H1 (cell line): ENCODE results near the gene LCN2. TPM values are rescaled to one million over a fixed set of nuclear protein-coding genes. Genes with fewer than 3 reads are reported as not detected.

Experiments
- CTCF ChIA-PET: fragments of 300-600 bp; sonication (Branson Sonifier 250); formaldehyde crosslinking; loops from one replicate; lab custom pipeline; 2021; ENCODE audit not compliant: partially characterized antibody; lab: Charles Lee
- POLR2A ChIA-PET: fragments of 300-600 bp; sonication (Branson Sonifier 250); formaldehyde crosslinking; loops from one replicate; lab custom pipeline; 2021; ENCODE audit warnings: inconsistent platforms; ENCODE audit not compliant: partially characterized antibody; lab: Charles Lee
- DNase-seq, 2 experiments: peaks; one replicate each; pipeline versions ENCODE4 v3.0.0 to v3.0.0-alpha.2; 2010 to 2022; ENCODE audit warnings: low spot score in 2 of 2, low read depth in 1 of 2, mixed read lengths in 1 of 2
- FAIRE-seq: peaks from 2 replicates; lab custom pipeline; 2011; peaks lifted over from hg19 to GRCh38; lab: Jason Lieb, UNC
- H2AFZ ChIP-seq: 2 replicates; pipeline ENCODE4 v1.8.1; 2012; ENCODE audit warnings: low read length, inconsistent platforms
- H2AK5ac ChIP-seq: 2 replicates; pipeline ENCODE4 v1.6.1; 2013; ENCODE audit warnings: low read depth, low read length
- H2BK120ac ChIP-seq: replicated peaks from 2 replicates; pipeline ENCODE3; 2013; ENCODE audit warnings: low read depth, low read length, inconsistent platforms
- H2BK12ac ChIP-seq: 2 replicates; pipeline ENCODE4 v1.6.1; 2013; ENCODE audit warnings: low read depth, low read length
- H2BK15ac ChIP-seq: 2 replicates; pipeline ENCODE4 v1.6.1; 2013; ENCODE audit warnings: low read length
- H2BK20ac ChIP-seq: 2 replicates; pipeline ENCODE4 v1.6.1; 2013; ENCODE audit warnings: low read length
- H2BK5ac ChIP-seq: 2 replicates; pipeline ENCODE4 v1.6.1; 2013; ENCODE audit warnings: low read depth, low read length
- H3K14ac ChIP-seq: 2 replicates; pipeline ENCODE4 v1.6.1; 2013; ENCODE audit warnings: inconsistent platforms; ENCODE audit not compliant: insufficient read length
- H3K18ac ChIP-seq: 2 replicates; pipeline ENCODE4 v1.6.1; 2013; ENCODE audit warnings: low read length; ENCODE audit errors: extremely low read depth
- H3K23ac ChIP-seq: 2 replicates; pipeline ENCODE4 v1.6.1; 2013; ENCODE audit warnings: inconsistent platforms; ENCODE audit not compliant: insufficient read length
- H3K23me2 ChIP-seq: 2 replicates; pipeline ENCODE4 v1.6.1; 2013; ENCODE audit warnings: low read depth, low read length
- H3K27ac ChIP-seq: 2 replicates; pipeline ENCODE4 v1.6.1; 2011; ENCODE audit warnings: low read depth, low read length, inconsistent platforms
- H3K27me3 ChIP-seq, 4 experiments: replicated peaks in 1 of 4; 1 replicate in 1 of 4; 2 replicates in 3 of 4; pipeline versions ENCODE4 v1.6.1 to v1.8.1; 2011 to 2013; ENCODE audit warnings: low read length in 3 of 4, mild to moderate bottlenecking in 3 of 4, inconsistent platforms in 2 of 4, mixed read lengths in 2 of 4, moderate library complexity in 1 of 4; ENCODE audit not compliant: control insufficient read depth in 3 of 4, insufficient read depth in 3 of 4; ENCODE audit errors: extremely low read depth in 1 of 4
- H3K36me3 ChIP-seq, 4 experiments: 2 replicates each; pipeline versions ENCODE4 v1.6.1 to v1.8.1; 2011 to 2013; ENCODE audit warnings: mild to moderate bottlenecking in 4 of 4, low read length in 3 of 4, moderate library complexity in 2 of 4, control low read depth in 1 of 4, inconsistent platforms in 1 of 4; ENCODE audit not compliant: insufficient read depth in 4 of 4, control insufficient read depth in 2 of 4
- H3K4ac ChIP-seq: replicated peaks from 2 replicates; pipeline ENCODE3; 2013; ENCODE audit warnings: low read length, low read depth, mixed read lengths, inconsistent platforms; ENCODE audit not compliant: insufficient read length
- H3K4me1 ChIP-seq, 4 experiments: replicated peaks in 1 of 4; 1 replicate in 1 of 4; 2 replicates in 3 of 4; pipeline versions ENCODE4 v1.6.1 to v1.8.1; 2011 to 2013; ENCODE audit warnings: low read length in 3 of 4, inconsistent platforms in 2 of 4, mixed read lengths in 1 of 4; ENCODE audit not compliant: insufficient read depth in 4 of 4, control insufficient read depth in 3 of 4
- H3K4me2 ChIP-seq, 2 experiments: 2 replicates each; pipeline versions ENCODE4 v1.6.1 to v1.8.1; 2011 to 2013; ENCODE audit warnings: low read depth in 2 of 2, low read length in 2 of 2, control low read depth in 1 of 2, inconsistent platforms in 1 of 2, mild to moderate bottlenecking in 1 of 2; ENCODE audit not compliant: insufficient read depth in 1 of 2
- H3K4me3 ChIP-seq, 4 experiments: fragments of 200-600, 300-600 bp in 1 of 4; sonication (generic), shearing (Covaris generic), sonication (Bioruptor Twin) in 1 of 4; 2 replicates each; pipeline versions ENCODE4 v1.5.1 to v1.8.1; 2011 to 2016; ENCODE audit warnings: low read length in 4 of 4, low read depth in 3 of 4, control low read depth in 2 of 4, inconsistent platforms in 2 of 4, mild to moderate bottlenecking in 2 of 4, mixed read lengths in 1 of 4, moderate library complexity in 1 of 4; ENCODE audit not compliant: insufficient read depth in 2 of 4; ENCODE audit errors: extremely low read depth in 1 of 4
- H3K56ac ChIP-seq: replicated peaks from 2 replicates; pipeline ENCODE3; 2013; ENCODE audit warnings: low read depth, mild to moderate bottlenecking, mixed read lengths, low read length, inconsistent platforms; ENCODE audit not compliant: insufficient read length
- H3K79me1 ChIP-seq: 2 replicates; pipeline ENCODE4 v1.6.1; 2013; ENCODE audit warnings: low read depth, low read length, control low read depth
- H3K79me2 ChIP-seq, 2 experiments: 2 replicates each; pipeline versions ENCODE4 v1.6.1 to v1.8.1; 2012 to 2013; ENCODE audit warnings: low read length in 2 of 2, mild to moderate bottlenecking in 2 of 2, inconsistent platforms in 1 of 2; ENCODE audit not compliant: insufficient read depth in 2 of 2, control insufficient read depth in 1 of 2
- H3K9ac ChIP-seq, 4 experiments: replicated peaks in 1 of 4; 1 replicate in 1 of 4; 2 replicates in 3 of 4; pipeline versions ENCODE4 v1.6.1 to v1.8.1; 2011 to 2013; ENCODE audit warnings: low read depth in 3 of 4, low read length in 3 of 4, control low read depth in 2 of 4, mild to moderate bottlenecking in 2 of 4, moderate library complexity in 2 of 4, inconsistent platforms in 1 of 4; ENCODE audit errors: extremely low read depth in 1 of 4
- H3K9me3 ChIP-seq, 2 experiments: 2 replicates each; pipeline versions ENCODE4 v1.6.1 to v1.8.1; 2012 to 2013; ENCODE audit warnings: mild to moderate bottlenecking in 2 of 2, moderate library complexity in 2 of 2, control low read depth in 1 of 2, inconsistent platforms in 1 of 2, low read depth in 1 of 2, low read length in 1 of 2, mixed read lengths in 1 of 2; ENCODE audit not compliant: insufficient read depth in 2 of 2
- H4K20me1 ChIP-seq, 2 experiments: replicated peaks in 1 of 2; 2 replicates each; pipeline versions ENCODE3 to v1.8.1; 2011 to 2013; ENCODE audit warnings: inconsistent platforms in 2 of 2, low read length in 2 of 2, mild to moderate bottlenecking in 1 of 2; ENCODE audit not compliant: insufficient read depth in 2 of 2, control insufficient read depth in 1 of 2
- H4K5ac ChIP-seq: 2 replicates; pipeline ENCODE4 v1.6.1; 2013; ENCODE audit warnings: low read length, low read depth, mixed read lengths, inconsistent platforms; ENCODE audit not compliant: insufficient read length
- H4K8ac ChIP-seq: 2 replicates; pipeline ENCODE4 v1.8.0; 2013; ENCODE audit warnings: mild to moderate bottlenecking, moderate library complexity, low read length, inconsistent platforms; ENCODE audit not compliant: insufficient read depth; ENCODE audit errors: extremely low read depth
- H4K91ac ChIP-seq: replicated peaks from 2 replicates; pipeline ENCODE3; 2013; ENCODE audit warnings: low read length, mixed read lengths, inconsistent platforms; ENCODE audit not compliant: insufficient read length
- WGBS, 2 experiments: shearing (Covaris generic) in 1 of 2; methylation state at CpG; one replicate each; pipeline versions ENCODE4 v1.1.6 to v1.1.7; 2013 to 2015; ENCODE audit warnings: low lambda C conversion rate in 2 of 2, mixed read lengths in 2 of 2, inconsistent platforms in 1 of 2, low coverage in 1 of 2, missing lambda C conversion rate in 1 of 2; ENCODE audit not compliant: insufficient replicate concordance in 2 of 2, insufficient coverage in 1 of 2, insufficient read length in 1 of 2; ENCODE audit errors: extremely low coverage in 1 of 2, missing lambda C conversion rate in 1 of 2; 5-methylcytosine and 5-hydroxymethylcytosine counted together
- polyA plus RNA-seq, 7 experiments: library from polyadenylated mRNA; depleted of rRNA in 3 of 7; stranded (reverse) in 5 of 7; unstranded in 2 of 7; fragments of >200 nt in 5 of 7; fragments of 200-250 nt in 2 of 7; gene quantifications; 1 replicate in 5 of 7; 2 replicates in 1 of 7; 4 replicates in 1 of 7; pipeline versions ENCODE4 v1.2.1 to v1.2.3, GENCODE V29; 2011 to 2013; ENCODE audit warnings: missing spikeins in 2 of 7, mixed read lengths in 2 of 7
- total RNA-seq: library from RNA; stranded (reverse); fragmentation: NEBNext Ultra II Directional; extraction: Animal tissue kit (Norgen Biotek cat#: 25700); gene quantifications from 2 replicates; pipeline ENCODE4 v1.2.1, GENCODE V29; 2021

Gene LCN2
- total and polyA plus RNA-seq, 2 of the 8 experiments (the other 6 are each of a cell fraction or from before 2014, with no cell fraction given), result 1.1 to 1.6 TPM

DNA sequence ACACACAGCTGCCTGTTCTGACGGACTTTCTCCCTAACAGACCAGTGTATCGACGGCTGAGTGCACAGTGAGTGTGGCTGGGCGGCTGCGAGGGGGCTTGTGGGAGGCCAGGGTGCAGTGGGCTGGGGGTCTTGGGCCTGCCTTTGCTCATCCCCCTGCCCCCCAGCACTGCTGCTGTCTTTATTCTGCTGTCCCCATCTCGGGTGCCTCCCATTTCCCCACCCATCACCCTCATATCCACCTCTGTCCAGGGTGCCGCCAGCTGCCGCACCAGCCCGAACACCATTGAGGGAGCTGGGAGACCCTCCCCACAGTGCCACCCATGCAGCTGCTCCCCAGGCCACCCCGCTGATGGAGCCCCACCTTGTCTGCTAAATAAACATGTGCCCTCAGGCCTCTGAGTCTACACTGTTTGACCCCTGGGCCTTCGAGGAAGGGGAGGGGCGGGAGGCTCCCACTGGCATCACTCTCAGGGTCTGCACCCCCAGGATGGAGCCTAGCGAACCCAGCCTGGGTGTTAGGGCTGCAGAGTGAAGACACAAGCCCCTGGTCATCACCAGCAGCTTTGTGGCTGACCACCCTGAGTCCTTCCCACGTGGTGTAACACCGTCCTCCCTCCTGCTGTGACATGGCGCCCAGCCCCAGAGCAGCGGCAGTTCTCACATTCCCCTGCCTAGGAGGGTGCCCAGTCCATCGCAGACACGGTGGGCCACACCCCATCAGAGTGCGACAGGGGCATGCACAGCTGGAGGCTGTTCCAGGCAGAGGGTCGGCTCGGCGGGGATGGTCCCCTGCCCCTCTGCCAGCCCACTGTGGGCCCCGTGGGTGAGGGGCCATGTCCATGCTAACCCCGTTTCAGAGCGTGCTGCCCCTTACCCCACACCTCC, 4.0 kb downstream of the LCN2 start:
- Histone ChIP-seq H3K9ac (no peak overlapping the region), H2BK120ac (no peak overlapping the region), H3K27me3 (no peaks in the 10 kb centered on the region; a peak in 2 of 7 replicates), H2BK5ac (peak overlapping the region; percentile 35; the same call in 1 of the 2 replicates), H4K5ac (no peak overlapping the region), H3K23me2 (no peaks in the 10 kb centered on the region), H3K4me3 (no peak overlapping the region), H4K91ac (no peak overlapping the region), H3K36me3 (no peaks in the 10 kb centered on the region), H3K9me3 (no peaks in the 10 kb centered on the region), H2AK5ac (peak overlapping the region; percentile 47; the same call in 1 of the 2 replicates), H3K4me2 (no peak overlapping the region), H2BK12ac (no peak overlapping the region), H4K8ac (no peak overlapping the region), H2BK15ac (0 out of 2 replicates have a peak overlapping the region, but pooled peaks have one; percentile 8), H2AFZ (no peak overlapping the region), H3K23ac (no peak overlapping the region), H3K18ac (no peak overlapping the region), H3K79me2 (no peaks in the 10 kb centered on the region), H3K4me1 (peaks cover 0 to 8% (median 3%) of the 10 kb centered on the region in 4 experiments; a peak in 5 of 7 replicates), H2BK20ac (no peak overlapping the region), H3K79me1 (no peaks in the 10 kb centered on the region), H4K20me1 (no peaks in the 10 kb centered on the region), H3K56ac (no peak overlapping the region), H3K27ac (no peak overlapping the region), H3K4ac (no peak overlapping the region), H3K14ac (no peak overlapping the region)
- CTCF ChIA-PET, result interaction anchor here (0.6 to 6.1 kb wide), 3 partner anchors 25 to 283 kb away, joined by 5 to 74 read pairs (median 9); partner anchors contain the start of gene PTGES2
- DNase-seq (no peak), FAIRE-seq (no peak)
- WGBS, 2 experiments, result 88% methylated on average over 26 of the region's 26 CpGs; no CpG with 5 or more reads in 1 of the 2 experiments
- POLR2A ChIA-PET, result no interaction called here
